ENCODE data around the gene ACTL7B. TPM values are rescaled to one million over a fixed set of nuclear protein-coding genes. Genes with fewer than 3 reads are reported as not detected.
"Not testable (repeated sequence)": the region's sequence is repeated elsewhere in the genome, so short reads cannot be mapped to it uniquely, and the experiment has no call there.

The ACTL7B gene, protein sequence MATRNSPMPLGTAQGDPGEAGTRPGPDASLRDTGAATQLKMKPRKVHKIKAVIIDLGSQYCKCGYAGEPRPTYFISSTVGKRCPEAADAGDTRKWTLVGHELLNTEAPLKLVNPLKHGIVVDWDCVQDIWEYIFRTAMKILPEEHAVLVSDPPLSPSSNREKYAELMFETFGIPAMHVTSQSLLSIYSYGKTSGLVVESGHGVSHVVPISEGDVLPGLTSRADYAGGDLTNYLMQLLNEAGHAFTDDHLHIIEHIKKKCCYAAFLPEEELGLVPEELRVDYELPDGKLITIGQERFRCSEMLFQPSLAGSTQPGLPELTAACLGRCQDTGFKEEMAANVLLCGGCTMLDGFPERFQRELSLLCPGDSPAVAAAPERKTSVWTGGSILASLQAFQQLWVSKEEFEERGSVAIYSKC
- not detected in 2 replicates for total RNA-seq (2014; rRNA removed; shearing (Covaris generic))
- polyA plus RNA-seq (2015; cell fraction: cytosol; rRNA removed) = not detected in 2 replicates
- polyA plus RNA-seq (2015; cell fraction: nucleus; rRNA removed) = not detected in 2 replicates

DNA sequence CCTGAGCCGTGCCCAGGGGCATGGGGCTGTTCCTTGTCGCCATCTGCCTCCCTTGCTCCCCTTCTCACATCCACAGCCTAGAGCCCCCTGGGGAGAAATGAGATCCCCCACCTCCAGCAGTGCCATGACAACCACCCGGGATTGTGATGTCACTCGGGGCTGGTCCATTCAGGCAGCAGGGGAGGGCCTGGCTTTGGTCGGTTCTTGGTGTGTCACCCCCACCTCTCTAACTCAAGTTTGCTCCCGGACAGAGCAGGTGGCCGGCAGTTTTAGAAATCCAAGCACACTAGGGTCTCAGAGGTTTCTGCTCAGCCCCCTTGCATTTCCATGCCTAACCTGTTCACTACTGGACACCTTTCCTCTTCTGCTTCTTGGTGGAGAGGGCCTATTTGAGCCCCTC is at the start of gene ACTL7B:
Gene ACTL7B (minus strand): TSS at position 99 of the 400 bp plus-strand sequence. CDS start 56 bp downstream, at position 43.
- no peak for DNase-seq (ENCODE audit: low read depth)

DNA sequence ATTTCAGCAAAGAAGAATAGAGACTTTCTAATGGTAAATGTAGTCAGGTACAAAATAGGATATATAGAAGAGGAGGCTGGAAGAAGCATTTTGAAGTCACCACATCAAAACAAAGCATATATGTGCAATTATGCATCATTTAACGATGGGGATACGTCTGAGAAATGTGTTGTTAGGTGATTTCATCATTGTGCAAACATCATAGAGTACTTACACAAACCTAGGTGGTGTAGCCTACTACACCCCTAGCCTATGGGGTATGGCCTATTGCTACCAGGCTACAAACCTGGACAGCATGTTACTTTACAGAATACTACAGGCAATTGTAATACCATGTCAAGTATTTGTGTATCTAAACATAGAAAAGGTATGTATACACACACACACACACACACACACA is 49.7 kb upstream of the ACTL7B start:
- no peak for DNase-seq (ENCODE audit: low read depth)

DNA sequence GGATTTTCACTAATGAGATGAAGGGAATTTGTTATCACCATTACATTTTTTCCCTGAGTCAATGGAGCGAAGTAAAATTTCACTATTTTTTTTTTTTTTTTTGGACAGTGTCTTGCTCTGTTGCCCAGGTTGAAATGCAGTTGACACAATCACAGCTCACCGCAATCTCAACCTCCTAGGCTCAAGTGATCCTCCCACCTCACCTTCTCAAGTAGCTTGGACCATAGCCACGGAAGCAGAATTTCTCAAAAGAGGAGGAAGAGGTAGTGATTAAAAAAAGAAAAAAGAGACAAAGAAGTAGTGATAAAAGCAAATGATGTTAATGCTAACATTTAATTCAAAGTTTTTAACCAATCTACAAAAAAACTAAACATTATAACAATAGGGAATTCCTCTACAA is 48.4 kb upstream of the ACTL7B start:
- DNase-seq (ENCODE audit: low read depth) = no peak

DNA sequence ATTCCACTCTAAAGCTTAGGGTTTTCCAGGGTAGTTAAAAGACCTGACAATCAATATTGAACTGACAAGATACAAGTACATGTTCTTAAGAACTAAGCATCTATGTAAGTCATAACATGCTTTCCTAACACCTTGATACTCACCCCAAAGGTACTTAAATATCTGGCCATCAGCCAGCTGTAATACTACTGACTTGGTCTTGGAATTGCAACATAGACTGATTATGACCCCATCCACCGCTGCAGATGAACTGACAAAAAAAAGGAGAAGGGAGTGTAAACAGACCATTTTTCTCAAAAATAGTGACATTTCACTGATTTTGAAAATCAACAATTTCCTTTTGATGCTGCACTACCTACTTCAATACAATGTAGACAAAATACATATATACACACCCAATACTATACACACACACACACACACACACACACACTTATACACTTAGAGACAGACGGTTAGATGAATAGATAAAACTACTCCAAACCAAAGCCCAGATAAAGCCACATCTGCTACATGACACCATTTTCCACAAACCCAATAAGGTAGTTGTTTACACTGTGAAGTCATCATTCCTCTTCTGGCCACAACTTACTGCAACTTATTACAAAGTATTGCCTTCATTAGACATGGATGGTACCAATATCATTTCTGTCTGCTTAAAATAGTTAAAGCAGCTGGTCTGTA is 47.8 kb upstream of the ACTL7B start:
- no peak for DNase-seq (ENCODE audit: low read depth)

DNA sequence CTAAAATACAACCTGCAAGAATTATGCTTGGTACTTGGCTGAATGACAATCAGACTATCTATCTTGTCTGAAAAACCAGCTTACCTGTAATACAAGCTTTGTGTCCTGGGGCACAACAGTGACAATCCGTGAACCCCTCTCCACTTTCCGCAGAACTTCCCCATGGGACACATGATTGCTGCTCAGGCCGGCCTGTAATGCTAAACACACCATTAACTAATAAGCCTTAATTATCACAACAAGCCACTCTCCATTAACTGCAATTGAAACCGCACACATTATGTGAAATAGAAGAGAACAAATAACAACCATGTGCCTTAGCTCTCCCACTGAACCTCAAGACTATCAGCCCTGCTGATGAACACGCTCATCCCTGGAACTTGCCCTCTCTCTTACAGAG is 44.4 kb upstream of the ACTL7B start:
- no peak for DNase-seq (ENCODE audit: low read depth)

DNA sequence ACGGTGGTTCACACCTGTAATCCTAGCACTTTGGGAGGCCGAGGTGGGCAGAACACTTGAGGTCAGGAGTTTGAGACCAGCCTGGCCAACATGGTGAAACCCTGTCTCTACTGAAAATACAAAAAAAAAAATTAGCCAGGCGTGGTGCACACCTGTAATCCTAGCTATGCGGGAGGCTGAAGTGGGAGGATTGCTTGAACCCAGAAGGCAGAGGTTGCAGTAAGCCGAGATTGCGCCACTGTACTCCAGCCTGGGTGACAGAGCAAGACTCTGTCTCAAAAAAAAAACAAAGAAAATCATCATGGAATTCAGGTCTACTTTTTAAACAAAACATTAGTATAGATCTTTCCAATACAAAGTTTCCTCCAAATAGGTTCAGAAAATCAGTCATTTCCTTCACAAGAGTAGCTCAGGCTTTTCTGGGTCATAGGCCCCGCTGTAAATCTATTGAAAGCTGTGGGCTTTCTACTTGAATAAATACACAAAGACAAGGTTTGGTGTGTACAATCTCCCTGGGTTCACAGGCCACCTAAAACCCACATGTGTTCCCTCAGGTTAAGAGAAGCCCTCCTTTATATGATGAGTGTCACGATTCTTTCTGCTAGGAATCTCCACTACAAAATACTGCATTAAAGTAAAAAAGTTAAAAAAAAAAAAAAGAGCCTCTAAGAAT is 43.4 kb upstream of the ACTL7B start:
- not testable (repeated sequence) for DNase-seq (ENCODE audit: low read depth)

DNA sequence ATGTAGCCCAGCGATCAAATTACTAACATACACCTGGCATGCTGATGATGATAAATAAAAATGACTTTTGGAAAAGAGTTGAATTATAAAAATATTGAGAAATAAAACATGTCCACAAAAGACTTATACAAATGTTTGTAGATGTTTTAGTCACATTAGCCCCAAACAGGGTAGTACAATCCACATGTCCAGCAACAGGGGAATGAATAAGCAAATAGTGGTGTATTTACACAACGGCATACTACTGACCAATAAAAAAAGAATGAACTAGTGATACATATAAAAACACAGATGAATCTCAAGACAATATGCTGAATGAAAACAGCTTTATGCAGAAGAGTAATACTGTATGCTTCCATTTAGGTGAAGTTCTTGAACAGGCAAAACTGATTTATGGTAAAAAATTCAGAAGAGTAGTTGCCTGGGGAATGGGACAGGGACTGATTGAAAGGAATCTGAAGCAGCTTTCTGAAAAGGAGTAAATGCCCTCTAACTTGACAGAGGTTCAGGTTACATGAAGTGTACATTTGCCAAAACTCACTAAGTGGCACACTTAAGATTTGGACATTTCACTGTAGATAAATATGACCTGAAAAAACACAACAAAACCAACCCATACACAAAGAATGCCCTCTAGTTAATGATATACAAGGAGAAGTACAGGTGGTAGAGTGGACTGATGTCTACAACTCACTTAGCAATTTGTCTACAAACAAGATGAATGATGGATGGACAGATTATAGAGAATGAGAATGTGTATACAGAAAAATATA is 41.7 kb upstream of the ACTL7B start:
- no peak for DNase-seq (ENCODE audit: low read depth)

DNA sequence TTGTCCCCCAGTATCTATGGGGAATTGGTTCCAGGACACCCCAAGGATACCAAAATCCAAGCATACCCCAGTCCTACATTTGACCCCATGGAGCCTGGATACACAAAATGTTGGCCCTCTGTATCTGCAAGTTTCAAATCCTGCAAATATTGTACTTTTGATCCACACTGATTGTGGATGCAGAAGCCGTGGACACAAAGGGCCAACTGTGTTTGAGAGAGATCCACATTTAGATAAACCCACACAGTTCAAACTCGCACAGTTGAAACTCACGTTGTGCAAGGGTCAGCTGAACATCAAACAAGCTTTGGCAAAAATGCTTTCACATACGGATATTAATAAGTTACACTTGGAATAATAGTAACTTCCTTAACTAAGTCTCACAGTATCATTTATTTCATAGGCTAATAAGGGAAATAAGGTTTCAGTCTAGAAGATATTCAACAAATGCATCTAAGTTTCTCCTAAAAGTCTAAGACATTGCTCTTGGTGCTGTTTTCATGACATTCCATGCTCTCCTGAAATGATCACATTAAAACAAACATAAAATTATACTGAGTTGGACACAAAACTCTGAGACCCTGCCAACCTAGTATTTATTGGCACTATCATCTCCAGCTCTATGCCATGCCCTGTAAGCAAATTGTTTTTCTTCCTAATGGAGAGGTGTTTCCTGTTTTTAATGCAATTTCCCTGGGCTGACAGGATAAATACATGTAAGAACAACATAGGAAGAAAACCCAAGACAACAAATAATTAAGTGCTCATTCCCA is 38.6 kb upstream of the ACTL7B start:
- DNase-seq (ENCODE audit: low read depth) = no peak

DNA sequence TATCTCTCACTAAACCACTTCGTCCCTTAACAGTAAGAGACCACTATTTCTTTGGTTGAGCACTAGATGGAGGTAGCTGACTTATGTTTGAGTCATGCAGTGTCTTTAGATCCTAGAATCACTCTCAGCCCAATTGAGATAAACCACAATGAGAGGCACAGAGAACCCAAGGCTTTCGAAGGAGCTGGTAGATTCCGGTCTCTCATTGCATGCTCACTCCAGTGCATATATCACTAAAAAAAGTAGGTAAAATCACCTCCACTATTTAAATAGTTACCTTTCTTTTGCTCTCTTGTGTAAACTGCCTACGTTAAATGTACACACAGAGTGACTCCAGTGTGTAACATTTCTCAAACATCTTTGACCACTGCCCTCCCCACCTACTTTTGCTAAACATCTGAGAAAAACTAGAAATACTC is 33.9 kb upstream of the ACTL7B start:
- no peak for DNase-seq (ENCODE audit: low read depth)

DNA sequence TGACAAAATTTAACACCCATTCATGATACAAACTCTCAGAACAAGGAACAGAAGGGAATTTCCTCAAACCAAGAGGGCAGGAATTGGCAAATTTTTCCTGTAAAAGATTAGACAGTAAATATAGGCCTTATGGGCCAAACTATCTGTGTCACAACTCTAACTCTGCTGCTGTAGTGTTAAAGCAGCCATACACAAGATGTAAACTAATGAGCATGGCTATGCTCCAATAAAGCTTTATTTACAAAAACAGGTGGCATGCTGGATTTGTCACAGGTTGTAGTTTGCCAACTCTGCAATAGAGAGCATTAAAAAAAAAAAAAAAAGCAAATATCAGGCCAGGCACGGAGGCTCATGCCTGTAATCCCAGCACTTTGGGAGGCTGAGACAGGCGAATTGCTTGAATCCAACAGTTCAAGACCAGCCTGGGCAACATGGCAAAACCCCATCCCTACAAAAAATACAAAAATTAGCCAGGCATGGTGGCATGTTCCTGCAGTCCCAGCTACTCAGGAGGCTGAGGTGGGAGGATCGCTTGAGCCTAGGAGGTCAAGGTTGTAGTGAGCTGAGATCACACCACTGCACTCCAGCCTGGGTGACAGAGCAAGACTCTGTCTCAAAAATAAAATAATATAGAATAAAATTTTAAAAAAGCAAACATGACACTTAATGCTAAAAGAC is 30.9 kb upstream of the ACTL7B start:
- not testable (repeated sequence) for DNase-seq (ENCODE audit: low read depth)

DNA sequence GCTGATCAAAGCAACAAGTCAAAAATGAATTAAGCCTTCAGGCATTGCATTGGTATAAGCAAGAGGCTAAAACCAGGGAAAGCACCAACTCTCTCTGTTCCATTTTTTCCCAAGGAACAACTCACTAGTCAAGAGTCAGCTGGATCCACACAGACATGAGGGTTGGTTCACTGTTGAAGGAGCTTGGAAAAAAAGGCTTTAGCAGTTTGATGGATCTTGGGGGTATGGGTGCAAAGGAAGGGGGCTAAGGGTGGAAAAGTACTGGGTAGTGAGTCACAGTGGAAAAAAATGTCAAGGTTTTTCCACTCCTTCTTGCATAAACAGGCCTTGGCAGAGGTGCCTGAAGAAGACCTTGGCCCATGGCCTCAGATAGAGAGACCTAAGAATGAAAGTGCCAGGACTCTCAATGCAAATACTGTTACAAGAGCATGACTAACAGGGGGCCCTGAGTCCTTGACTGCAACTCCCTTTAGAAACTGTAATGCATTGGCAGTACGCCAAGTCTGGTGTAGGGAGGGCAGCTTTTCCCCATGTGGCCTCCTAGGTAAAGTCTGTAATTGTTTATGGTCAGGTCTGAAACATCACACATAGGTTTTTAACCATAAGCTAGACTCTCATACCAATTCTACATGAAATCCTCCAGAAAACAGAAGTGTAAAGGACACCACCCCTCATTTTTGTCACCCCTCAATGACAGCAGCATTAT is 30.0 kb upstream of the ACTL7B start:
- DNase-seq (ENCODE audit: low read depth) = peak; percentile 91

DNA sequence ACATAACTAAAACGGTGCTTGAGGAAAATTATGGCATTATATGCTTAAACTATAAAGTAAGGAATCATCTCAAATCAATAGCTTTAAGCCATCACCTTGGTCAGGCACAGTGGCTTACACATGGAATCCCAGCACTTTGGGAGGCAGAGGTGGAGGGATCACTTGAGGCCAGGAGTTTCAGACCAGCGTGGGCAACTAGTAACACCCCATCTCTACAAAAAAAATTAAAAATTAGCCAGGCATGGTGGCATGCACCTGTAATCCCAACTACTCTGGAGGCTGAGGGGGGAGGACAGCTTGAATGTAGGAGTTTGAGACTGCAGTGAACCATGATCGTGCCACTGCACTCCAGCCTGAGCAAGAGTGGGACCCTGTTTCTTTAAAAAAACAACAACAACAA is 28.9 kb upstream of the ACTL7B start:
- DNase-seq (ENCODE audit: low read depth) = no peak

DNA sequence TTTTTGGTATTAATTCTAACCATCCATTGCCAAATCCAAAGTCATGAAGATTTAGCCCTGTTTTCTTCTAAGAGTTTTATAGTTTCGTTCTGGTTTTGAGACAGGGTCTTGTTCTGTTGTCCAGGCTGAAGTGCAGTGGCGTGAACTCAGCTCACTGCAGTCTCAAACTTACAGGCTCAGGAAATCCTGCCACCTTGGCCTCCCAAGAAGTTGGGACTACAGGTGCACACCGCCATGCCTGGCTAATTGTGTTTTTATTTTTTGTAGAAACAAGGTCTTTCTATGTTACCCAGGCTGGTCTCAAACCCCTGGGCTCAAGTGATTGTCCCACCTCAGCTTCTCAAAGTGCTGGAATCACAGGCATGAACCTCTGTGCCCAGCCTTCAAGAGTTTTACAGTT is 27.3 kb upstream of the ACTL7B start:
- DNase-seq (ENCODE audit: low read depth) = no peak

DNA sequence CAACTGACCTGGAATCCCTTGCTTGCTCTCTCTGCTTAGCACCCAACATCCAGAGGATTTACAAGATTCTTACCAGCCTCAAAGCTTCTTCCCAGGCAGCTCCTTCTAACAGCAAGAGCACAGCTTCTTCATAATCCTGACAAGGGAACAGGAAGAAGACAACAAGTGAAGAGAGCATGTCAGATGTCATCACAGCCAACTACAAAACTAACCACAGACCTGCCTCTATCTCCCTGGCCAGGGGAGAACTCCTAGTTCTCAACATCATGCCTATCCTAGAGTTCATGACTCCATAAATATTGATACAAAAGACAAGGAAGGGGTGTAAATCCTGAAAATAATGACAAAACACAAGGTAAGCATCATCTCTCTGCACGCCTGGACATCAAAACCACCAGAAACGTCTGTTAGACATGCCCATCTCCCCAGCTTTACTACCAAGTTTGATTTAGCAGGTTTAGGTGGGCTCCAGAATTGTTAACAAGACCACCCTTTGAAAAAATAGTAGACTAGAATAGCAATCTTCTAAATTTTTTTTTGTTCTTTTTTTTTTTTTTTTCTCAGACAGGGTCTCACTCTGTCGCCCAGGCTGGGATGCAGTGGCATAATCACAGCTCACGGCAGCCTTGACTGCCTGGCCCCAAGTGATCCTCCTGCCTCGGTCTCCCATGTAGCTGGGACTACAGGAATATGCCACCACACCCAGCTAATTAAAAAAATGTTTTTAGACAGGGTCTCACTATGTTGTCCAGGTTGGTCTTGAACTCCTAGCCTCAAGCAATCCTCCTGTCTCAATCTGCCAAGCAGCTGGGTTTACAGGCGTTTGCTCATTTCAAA is 26.5 kb upstream of the ACTL7B start:
- no peak for DNase-seq (ENCODE audit: low read depth)

DNA sequence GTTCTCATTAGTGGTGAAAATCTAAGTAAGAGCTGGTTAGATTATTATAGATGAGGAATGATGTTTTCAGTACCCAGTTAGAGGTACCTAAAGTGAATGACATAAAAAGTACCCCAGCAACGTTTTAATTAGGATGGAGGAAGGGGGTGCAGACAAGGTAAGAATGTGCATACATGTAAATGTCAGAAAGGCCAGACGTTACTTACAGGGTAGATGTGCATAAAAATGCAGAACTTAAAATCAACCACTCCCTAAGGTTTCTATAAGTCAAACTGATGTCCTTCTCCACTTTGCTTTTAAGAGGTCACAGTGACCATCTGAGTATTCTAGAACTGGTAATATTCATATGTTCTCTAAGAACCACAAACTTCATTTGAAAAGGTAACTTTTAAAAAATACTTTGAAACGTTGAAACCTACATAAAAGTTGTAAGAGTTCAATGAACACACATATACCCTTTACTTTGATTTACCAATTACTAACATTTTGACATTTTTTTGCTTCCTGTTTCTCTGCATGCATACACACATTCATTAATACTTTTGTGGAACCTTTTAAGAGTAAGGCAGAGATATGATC is 25.0 kb upstream of the ACTL7B start:
- no peak for DNase-seq (ENCODE audit: low read depth)

DNA sequence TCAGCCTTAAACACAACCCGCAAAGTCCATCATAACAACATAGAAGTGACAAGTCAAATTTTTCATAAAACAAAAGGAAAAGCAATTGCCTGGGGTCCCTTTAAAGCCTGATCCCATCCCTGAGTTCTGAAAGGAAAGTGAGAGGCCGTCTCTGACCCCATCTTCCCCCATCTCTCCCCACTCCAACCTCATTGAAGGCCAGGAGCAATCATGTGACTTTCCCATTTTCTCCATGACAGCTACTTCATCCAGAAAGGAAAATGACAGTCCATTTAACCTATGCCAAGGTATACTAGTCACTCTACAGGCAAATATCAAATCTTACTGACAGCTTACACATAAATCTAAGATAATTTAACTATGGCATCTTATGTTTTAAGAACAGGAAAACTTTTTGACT is 21.7 kb upstream of the ACTL7B start:
- no peak for DNase-seq (ENCODE audit: low read depth)

DNA sequence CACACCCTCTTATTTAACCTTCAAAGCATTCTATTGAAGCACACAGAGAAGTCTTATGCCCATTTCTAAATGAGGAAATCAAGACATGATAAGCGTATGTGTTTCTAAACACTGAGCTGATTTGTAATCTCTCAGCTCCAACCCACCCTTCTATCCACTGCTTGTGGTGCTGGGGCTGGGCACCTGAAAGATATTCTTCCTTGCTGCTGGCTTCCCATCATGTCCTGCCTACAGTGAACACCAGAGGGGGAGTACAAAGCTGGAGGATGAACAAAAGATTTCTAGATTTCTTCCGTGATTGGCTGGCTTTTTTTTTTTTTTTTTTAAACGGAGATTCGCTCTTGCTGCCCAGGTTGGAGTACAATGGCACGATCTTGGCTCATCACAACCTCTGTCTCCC is 20.6 kb upstream of the ACTL7B start:
- DNase-seq (ENCODE audit: low read depth) = no peak
